ENCODE results near the gene RFX8.

RFX8 gene

DNA sequence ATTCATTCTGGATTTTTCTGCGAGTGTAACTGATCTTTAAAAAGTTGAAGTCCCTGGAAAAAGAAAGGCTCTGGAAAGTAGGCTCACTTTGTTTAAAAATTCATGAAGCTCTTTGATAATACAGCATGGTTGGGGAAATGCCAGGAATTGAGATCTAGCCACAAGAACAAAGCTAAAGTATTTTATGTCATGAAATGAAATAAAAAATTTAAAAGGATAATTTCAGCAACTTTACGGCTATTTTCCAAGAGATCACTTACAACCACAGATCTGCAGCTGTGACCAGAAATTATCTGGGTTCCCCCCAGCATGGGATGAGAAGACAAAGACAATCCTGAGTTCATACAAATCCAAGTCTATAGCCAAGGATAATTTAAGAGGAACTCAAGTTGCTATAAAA is 25.3 kb upstream of the RFX8 start:
- no peak for DNase-seq (ENCODE audit: extremely low spot score)
- no peak for TF ChIP-seq TARDBP (IDR thresholded peaks at IDR 0.05)
- TF ChIP-seq FOXM1 (IDR thresholded peaks at IDR 0.05; ENCODE audit: borderline replicate concordance) = no peak
- CTCF ChIA-PET = no interaction called here
- POLR2A ChIA-PET = no interaction called here

DNA sequence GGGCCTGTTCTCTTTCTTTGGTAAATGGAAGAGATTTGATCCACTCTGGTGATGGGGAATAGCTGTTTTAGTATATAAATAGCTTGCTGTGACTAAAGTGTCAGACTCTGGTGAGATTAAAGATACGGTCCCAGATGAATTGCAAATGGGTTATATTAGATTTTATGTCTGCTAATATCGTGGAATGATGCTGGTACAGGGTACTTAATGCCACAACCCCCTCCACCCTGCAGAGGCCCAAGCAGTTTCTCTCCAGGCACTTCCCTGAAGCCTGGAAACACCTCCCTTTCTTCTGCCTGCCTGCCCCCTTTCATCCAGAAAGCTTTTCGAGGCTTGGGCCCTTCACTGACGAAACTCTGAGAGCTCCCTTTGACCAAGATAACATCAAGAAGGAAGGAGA is 21.4 kb upstream of the RFX8 start:
- DNase-seq (ENCODE audit: extremely low spot score) = no peak
- CTCF ChIA-PET = no interaction called here
- POLR2A ChIA-PET = no interaction called here
- TF ChIP-seq NFRKB (IDR thresholded peaks at IDR 0.05) (no peak), HDGF (IDR thresholded peaks at IDR 0.05; ENCODE audit: borderline replicate concordance) (no peak), ELF4 (IDR thresholded peaks at IDR 0.05) (no peak), FOXM1 (IDR thresholded peaks at IDR 0.05; ENCODE audit: borderline replicate concordance) (no peak)
- TF ChIP-seq, protein P1, sequence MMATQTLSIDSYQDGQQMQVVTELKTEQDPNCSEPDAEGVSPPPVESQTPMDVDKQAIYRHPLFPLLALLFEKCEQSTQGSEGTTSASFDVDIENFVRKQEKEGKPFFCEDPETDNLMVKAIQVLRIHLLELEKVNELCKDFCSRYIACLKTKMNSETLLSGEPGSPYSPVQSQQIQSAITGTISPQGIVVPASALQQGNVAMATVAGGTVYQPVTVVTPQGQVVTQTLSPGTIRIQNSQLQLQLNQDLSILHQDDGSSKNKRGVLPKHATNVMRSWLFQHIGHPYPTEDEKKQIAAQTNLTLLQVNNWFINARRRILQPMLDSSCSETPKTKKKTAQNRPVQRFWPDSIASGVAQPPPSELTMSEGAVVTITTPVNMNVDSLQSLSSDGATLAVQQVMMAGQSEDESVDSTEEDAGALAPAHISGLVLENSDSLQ (IDR thresholded peaks at IDR 0.05) = no peak

DNA sequence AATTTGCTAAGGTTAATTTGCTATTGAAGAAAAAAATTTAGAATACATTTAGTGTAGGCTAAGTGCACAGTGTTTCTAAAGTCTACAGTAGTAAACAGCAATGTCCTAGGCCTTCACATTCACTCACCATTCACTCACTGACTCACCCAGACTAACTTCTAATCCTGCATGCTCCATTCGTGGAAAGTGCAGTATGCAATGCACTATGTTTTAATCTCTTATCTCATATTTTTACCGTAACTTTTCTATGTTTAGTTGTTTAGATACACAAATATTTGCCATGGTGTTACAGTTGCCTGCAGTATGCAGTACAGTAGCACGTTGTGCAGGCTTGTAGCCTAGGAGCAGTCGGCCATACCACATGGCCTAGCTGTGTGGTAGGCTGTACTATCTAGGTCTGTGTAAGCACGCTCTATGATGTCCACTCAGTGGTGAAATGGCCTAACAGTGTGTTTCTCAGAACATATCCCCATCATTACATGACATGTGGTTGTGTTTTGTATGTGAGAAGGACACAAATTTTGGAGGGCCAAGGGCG is 18.1 kb upstream of the RFX8 start:
- ChIA-PET POLR2A (no interaction called here), CTCF (no interaction called here)

DNA sequence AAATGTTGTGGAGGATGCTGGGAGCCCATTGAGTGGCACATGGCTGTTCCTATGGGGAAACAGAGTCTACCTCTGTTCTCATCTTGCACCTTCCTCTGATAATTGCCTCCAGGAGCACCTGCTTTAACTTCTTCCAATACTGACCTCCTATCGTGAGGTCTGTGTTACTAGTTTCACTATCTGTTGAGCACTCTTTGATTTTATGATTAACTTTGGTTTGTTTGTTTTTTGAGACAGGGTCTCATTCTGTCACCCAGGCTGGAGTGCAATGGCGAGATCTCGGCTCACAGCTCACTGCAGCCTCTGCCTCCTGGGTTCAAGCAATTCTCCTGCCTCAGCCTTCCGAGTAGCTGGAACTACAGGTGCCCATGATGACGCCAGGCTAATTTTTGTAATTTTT is 12.1 kb upstream of the RFX8 start:
- CTCF ChIA-PET = no interaction called here
- DNase-seq (ENCODE audit: extremely low spot score) = no peak
- POLR2A ChIA-PET = no interaction called here
- TF ChIP-seq, protein P1 (IDR thresholded peaks at IDR 0.05) = 0 out of 2 replicates have a peak, but pooled peaks have one; percentile 14
- no peak for TF ChIP-seq TARDBP (IDR thresholded peaks at IDR 0.05)

More for the DNA sequence above, 18.1 kb upstream of the RFX8 start:
- DNase-seq (ENCODE audit: extremely low spot score) = no peak
- TF ChIP-seq FOXK2 (IDR thresholded peaks at IDR 0.05) (no peak), ELF4 (IDR thresholded peaks at IDR 0.05) (no peak), SP1 (IDR thresholded peaks at IDR 0.05) (no peak), HDGF (IDR thresholded peaks at IDR 0.05; ENCODE audit: borderline replicate concordance) (no peak), NFRKB (IDR thresholded peaks at IDR 0.05) (no peak), TARDBP (IDR thresholded peaks at IDR 0.05) (no peak), ARNT (IDR thresholded peaks at IDR 0.05) (no peak), FOXM1 (IDR thresholded peaks at IDR 0.05; ENCODE audit: borderline replicate concordance) (no peak), ZNF384 (IDR thresholded peaks at IDR 0.05) (no peak), SUZ12 (IDR thresholded peaks at IDR 0.05) (no peak), FOXA1 (IDR thresholded peaks at IDR 0.05) (no peak), CTBP1 (IDR thresholded peaks at IDR 0.05; ENCODE audit: borderline replicate concordance) (no peak), L3MBTL2 (conservative IDR thresholded peaks at IDR 0.05) (no peak), BHLHE40 (IDR thresholded peaks at IDR 0.05; ENCODE audit: borderline replicate concordance) (no peak), LEF1 (IDR thresholded peaks at IDR 0.05; ENCODE audit: borderline replicate concordance) (no peak)
- TF ChIP-seq, protein P1 (IDR thresholded peaks at IDR 0.05) = no peak

DNA sequence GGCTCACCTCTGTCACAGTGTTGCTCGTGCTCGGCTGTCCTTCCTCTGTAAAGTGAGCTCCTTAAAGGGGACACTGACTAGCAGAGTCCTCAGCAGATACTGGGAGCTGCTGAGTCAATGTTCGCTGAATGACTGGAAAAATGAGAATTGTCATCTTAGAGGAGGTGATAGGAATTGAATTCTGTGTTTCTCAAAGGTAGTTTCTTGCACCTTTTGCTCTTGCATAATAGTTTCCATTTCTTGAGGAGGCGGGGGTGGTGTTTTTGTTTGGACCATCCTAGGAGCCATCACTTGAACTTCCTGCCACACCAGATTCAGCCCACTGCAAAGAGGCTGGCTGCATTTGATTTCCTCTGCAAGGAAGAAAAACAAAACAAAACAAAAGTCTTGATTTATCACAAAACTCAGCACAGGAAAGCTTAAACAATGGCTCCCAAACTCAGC is 11.4 kb upstream of the RFX8 start:
- TF ChIP-seq SP1 (IDR thresholded peaks at IDR 0.05) (no peak), FOXM1 (IDR thresholded peaks at IDR 0.05; ENCODE audit: borderline replicate concordance) (no peak), CTBP1 (IDR thresholded peaks at IDR 0.05; ENCODE audit: borderline replicate concordance) (no peak), ARNT (IDR thresholded peaks at IDR 0.05) (no peak), FOXK2 (IDR thresholded peaks at IDR 0.05) (no peak), BHLHE40 (IDR thresholded peaks at IDR 0.05; ENCODE audit: borderline replicate concordance) (no peak), L3MBTL2 (conservative IDR thresholded peaks at IDR 0.05) (no peak), FOXA1 (IDR thresholded peaks at IDR 0.05) (no peak), TARDBP (IDR thresholded peaks at IDR 0.05) (no peak), LEF1 (IDR thresholded peaks at IDR 0.05; ENCODE audit: borderline replicate concordance) (no peak), NFRKB (IDR thresholded peaks at IDR 0.05) (no peak), HDGF (IDR thresholded peaks at IDR 0.05; ENCODE audit: borderline replicate concordance) (no peak), ELF4 (IDR thresholded peaks at IDR 0.05) (no peak), SUZ12 (IDR thresholded peaks at IDR 0.05) (no peak), ZNF384 (IDR thresholded peaks at IDR 0.05) (no peak)
- TF ChIP-seq, protein P1 (IDR thresholded peaks at IDR 0.05) = no peak
- no peak for DNase-seq (ENCODE audit: extremely low spot score)
- ChIA-PET POLR2A (no interaction called here), CTCF (no interaction called here)

DNA sequence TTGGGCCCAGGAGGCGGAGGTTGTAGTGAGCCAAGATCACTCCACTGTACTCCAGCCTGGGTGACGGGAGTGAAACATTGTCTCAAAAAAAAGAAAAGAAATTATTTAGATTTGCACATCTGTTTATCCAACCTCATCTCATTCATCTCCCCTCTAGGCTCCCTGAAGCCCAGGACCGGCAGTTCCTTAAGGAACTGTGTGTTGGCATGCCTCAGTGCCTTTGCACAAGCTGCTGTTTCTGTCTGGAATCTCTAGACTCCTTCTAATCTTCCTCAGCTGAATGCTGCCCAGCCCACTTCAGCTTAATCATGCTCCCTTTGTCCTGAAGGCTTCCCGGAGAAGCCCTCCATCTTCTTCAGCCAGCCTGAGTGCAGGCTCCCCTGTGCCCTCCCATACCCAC is 10.9 kb upstream of the RFX8 start:
- ChIA-PET POLR2A (no interaction called here), CTCF (no interaction called here)
- TF ChIP-seq SUZ12 (IDR thresholded peaks at IDR 0.05) (no peak), FOXK2 (IDR thresholded peaks at IDR 0.05) (no peak), FOXM1 (IDR thresholded peaks at IDR 0.05; ENCODE audit: borderline replicate concordance) (no peak), TARDBP (IDR thresholded peaks at IDR 0.05) (no peak), ZNF384 (IDR thresholded peaks at IDR 0.05) (no peak), FOXA1 (IDR thresholded peaks at IDR 0.05) (no peak), NFRKB (IDR thresholded peaks at IDR 0.05) (no peak), LEF1 (IDR thresholded peaks at IDR 0.05; ENCODE audit: borderline replicate concordance) (no peak), BHLHE40 (IDR thresholded peaks at IDR 0.05; ENCODE audit: borderline replicate concordance) (no peak), ARNT (IDR thresholded peaks at IDR 0.05) (no peak), SP1 (IDR thresholded peaks at IDR 0.05) (no peak), L3MBTL2 (conservative IDR thresholded peaks at IDR 0.05) (no peak), HDGF (IDR thresholded peaks at IDR 0.05; ENCODE audit: borderline replicate concordance) (no peak)

More for the DNA sequence above, 10.9 kb upstream of the RFX8 start:
- DNase-seq (ENCODE audit: extremely low spot score) = no peak
